Right atrium auricular region (tissue), 2 donors: ENCODE data around the gene DLGAP3. TPM values are rescaled to one million over a fixed set of nuclear protein-coding genes. Genes with fewer than 3 reads are reported as not detected.

Experiments used
- DNase-seq: peaks from one replicate; pipeline ENCODE4 v3.0.0-alpha.2; 2019; ENCODE audit warnings: low spot score
- H3K27ac ChIP-seq, 2 donors: fragments of 200-600 bp; sonication (generic); 1 replicate in 1 of 2; 2 replicates in 1 of 2; pipeline ENCODE4 v1.5.1; 2016 to 2019
- H3K27me3 ChIP-seq, 2 donors: fragments of 200-600 bp; sonication (generic); one replicate each; pipeline versions ENCODE4 v1.5.1 to v1.6.0; 2017 to 2019
- H3K36me3 ChIP-seq: fragments of 200-600 bp; sonication (generic); one replicate; pipeline ENCODE4 v1.5.1; 2016
- H3K4me1 ChIP-seq, 2 donors: fragments of 200-600 bp; sonication (generic); one replicate each; pipeline versions ENCODE4 v1.5.1 to v1.6.0; 2017 to 2019
- H3K4me3 ChIP-seq, 2 donors: fragments of 200-600 bp; sonication (generic); 1 replicate in 1 of 2; 2 replicates in 1 of 2; pipeline ENCODE4 v1.5.1; 2017 to 2019; ENCODE audit warnings: mild to moderate bottlenecking in 1 of 2, moderate library complexity in 1 of 2
- H3K9me3 ChIP-seq, 2 donors: fragments of 200-600 bp; sonication (generic); one replicate each; pipeline ENCODE4 v1.5.1; 2019
- CTCF ChIP-seq, 2 donors: fragments of 200-600 bp; sonication (generic); IDR thresholded peaks; one replicate each; pipeline ENCODE4 v1.5.1; 2019; ENCODE audit warnings: antibody characterized with exemption in 2 of 2
- total RNA-seq, 2 donors: library from RNA; depleted of rRNA; stranded (reverse); fragments of >200 nt; gene quantifications; one replicate each; pipeline ENCODE4 v1.1.0, GENCODE V29; 2016

The DLGAP3 gene
- total RNA-seq, 2 donors from 2014 or later, result 0.43 TPM; not detected in 1

- H3K4me3 ChIP-seq, result no peak overlapping the region
- DNase-seq, result no peak
- no peak for TF ChIP-seq CTCF (IDR thresholded peaks at IDR 0.05)
- H3K4me1 ChIP-seq, result peaks cover 0 to 4% of the 10 kb centered on the region in 2 donors
- no peaks in the 10 kb centered on the region for H3K9me3 ChIP-seq
- no peaks in the 10 kb centered on the region for H3K27me3 ChIP-seq
- H3K27ac ChIP-seq, result no peak overlapping the region
- no peaks in the 10 kb centered on the region for H3K36me3 ChIP-seq
These were observed 57.9 kb downstream of the DLGAP3 start for GRCh38 chr1:34871443-34872132.

- Histone ChIP-seq H3K4me3 (no peak overlapping the region), H3K36me3 (no peaks in the 10 kb centered on the region), H3K4me1 (peaks cover 0 to 12% of the 10 kb centered on the region in 2 donors), H3K9me3 (no peaks in the 10 kb centered on the region), H3K27me3 (no peaks in the 10 kb centered on the region), H3K27ac (no peak overlapping the region)
- TF ChIP-seq CTCF (IDR thresholded peaks at IDR 0.05), result no peak
- no peak for DNase-seq
These were observed 59.1 kb downstream of the DLGAP3 start for GRCh38 chr1:34870395-34870794.

GRCh38 chr1:34869760-34870159 is 59.7 kb downstream of the DLGAP3 start:
- no peak for TF ChIP-seq CTCF (IDR thresholded peaks at IDR 0.05)
- Histone ChIP-seq H3K4me3 (no peak overlapping the region), H3K27me3 (no peaks in the 10 kb centered on the region), H3K4me1 (peaks cover 0 to 13% of the 10 kb centered on the region in 2 donors), H3K27ac (no peak overlapping the region), H3K36me3 (no peaks in the 10 kb centered on the region), H3K9me3 (no peaks in the 10 kb centered on the region)
- DNase-seq, result no peak

- Histone ChIP-seq H3K4me1 (peaks cover 0 to 13% of the 10 kb centered on the region in 2 donors), H3K27ac (no peak overlapping the region), H3K4me3 (no peak overlapping the region), H3K27me3 (no peaks in the 10 kb centered on the region), H3K36me3 (no peaks in the 10 kb centered on the region), H3K9me3 (no peaks in the 10 kb centered on the region)
- TF ChIP-seq CTCF (IDR thresholded peaks at IDR 0.05), result no peak
- DNase-seq, result no peak
These were observed 61.0 kb downstream of the DLGAP3 start for GRCh38 chr1:34868230-34869049.

GRCh38 chr1:34867415-34867814 is 62.0 kb downstream of the DLGAP3 start:
- no peak for TF ChIP-seq CTCF (IDR thresholded peaks at IDR 0.05)
- no peak overlapping the region for H3K4me3 ChIP-seq
- H3K27ac ChIP-seq, result no peak overlapping the region

More at GRCh38 chr1:34867415-34867814, 62.0 kb downstream of the DLGAP3 start:
- Histone ChIP-seq H3K36me3 (no peaks in the 10 kb centered on the region), H3K27me3 (no peaks in the 10 kb centered on the region), H3K9me3 (no peaks in the 10 kb centered on the region), H3K4me1 (peaks cover 0 to 13% of the 10 kb centered on the region in 2 donors)
- DNase-seq, result no peak
